ENCODE data around the gene USP14. TPM values are rescaled to one million over a fixed set of nuclear protein-coding genes. Genes with fewer than 3 reads are reported as not detected.
"Not testable (repeated sequence)": the region's sequence is repeated elsewhere in the genome, so short reads cannot be mapped to it uniquely, and the experiment has no call there.

USP14 gene
- 48.3 TPM for total RNA-seq
- long read RNA-seq, full-length matches to known transcripts: 119 of 133 reads
- long read RNA-seq, partial matches to known transcripts: 2 of 133 reads
- long read RNA-seq, other reads (novel, unspliced or antisense): 12 of 133 reads

- ATAC-seq (peak; percentile 99), DNase-seq (peak; percentile 97)
- intact Hi-C loops (cut with micrococcal nuclease): no loop called here
These were observed at the start of gene USP14 for GRCh38 chr18:158128-159036. USP14 (plus strand) TSS chr18:158557; CDS start chr18:158699, 142 bp downstream.

GRCh38 chr18:108665-109063, 49.7 kb upstream of the USP14 start:
- DNase-seq; intact Hi-C loops (cut with micrococcal nuclease): not testable (repeated sequence)
- peak; percentile 36 for ATAC-seq

- DNase-seq; intact Hi-C loops (cut with micrococcal nuclease): not testable (repeated sequence)
- ATAC-seq: peak; percentile 6
These were observed 49.0 kb upstream of the USP14 start for GRCh38 chr18:109130-109921.

GRCh38 chr18:109922-110261, 48.5 kb upstream of the USP14 start:
- DNase-seq; intact Hi-C loops (cut with micrococcal nuclease); ATAC-seq: not testable (repeated sequence)

GRCh38 chr18:110351-111201, 47.8 kb upstream of the USP14 start:
- ATAC-seq: peak; percentile 10
- intact Hi-C loops (cut with micrococcal nuclease): not testable (repeated sequence)

GRCh38 chr18:111306-112014, 46.9 kb upstream of the USP14 start:
- peak; percentile 41 for ATAC-seq
- peak; percentile 79 for DNase-seq
- intact Hi-C loops (cut with micrococcal nuclease): no loop called here

More at GRCh38 chr18:110351-111201, 47.8 kb upstream of the USP14 start:
- not testable (repeated sequence) for DNase-seq

- ATAC-seq; intact Hi-C loops (cut with micrococcal nuclease): not testable (repeated sequence)
- DNase-seq: peak; percentile 48
These were observed 46.2 kb upstream of the USP14 start for GRCh38 chr18:112015-112733.

GRCh38 chr18:120539-121260, 37.7 kb upstream of the USP14 start:
- ATAC-seq; intact Hi-C loops (cut with micrococcal nuclease); DNase-seq: not testable (repeated sequence)

- intact Hi-C loops (cut with micrococcal nuclease): no loop called here
- DNase-seq: no peak
- no peak for ATAC-seq
These were observed 23.3 kb upstream of the USP14 start for GRCh38 chr18:135045-135444.

GRCh38 chr18:136433-136832, 21.9 kb upstream of the USP14 start:
- DNase-seq (no peak), ATAC-seq (no peak)
- intact Hi-C loops (cut with micrococcal nuclease): no loop called here

- no peak for ATAC-seq
- no peak for DNase-seq
- intact Hi-C loops (cut with micrococcal nuclease): no loop called here
These were observed 21.0 kb upstream of the USP14 start for GRCh38 chr18:137327-137726.

GRCh38 chr18:140670-141266, 17.6 kb upstream of the USP14 start:
- no peak for DNase-seq
- ATAC-seq: no peak
- intact Hi-C loops (cut with micrococcal nuclease): no loop called here

- ATAC-seq; intact Hi-C loops (cut with micrococcal nuclease); DNase-seq: not testable (repeated sequence)
These were observed 15.6 kb upstream of the USP14 start for GRCh38 chr18:142624-143296.

- no peak for DNase-seq
These were observed 9.5 kb upstream of the USP14 start for GRCh38 chr18:148841-149240.

GRCh38 chr18:154151-154550, 4.2 kb upstream of the USP14 start:
- no peak for ATAC-seq
- intact Hi-C loops (cut with micrococcal nuclease): no loop called here
- DNase-seq: no peak

More at GRCh38 chr18:148841-149240, 9.5 kb upstream of the USP14 start:
- intact Hi-C loops (cut with micrococcal nuclease): no loop called here
- no peak for ATAC-seq

GRCh38 chr18:155688-156087, 2.7 kb upstream of the USP14 start:
- intact Hi-C loops (cut with micrococcal nuclease): no loop called here
- ATAC-seq (no peak), DNase-seq (no peak)
